Stromal cell of bone marrow (primary cell): ENCODE data around the gene DRC7.

Source experiments
- DNase-seq: peaks from one replicate; pipeline ENCODE4 v3.0.0-alpha.2; 2012; ENCODE audit warnings: low read depth

Gene DRC7

DNA sequence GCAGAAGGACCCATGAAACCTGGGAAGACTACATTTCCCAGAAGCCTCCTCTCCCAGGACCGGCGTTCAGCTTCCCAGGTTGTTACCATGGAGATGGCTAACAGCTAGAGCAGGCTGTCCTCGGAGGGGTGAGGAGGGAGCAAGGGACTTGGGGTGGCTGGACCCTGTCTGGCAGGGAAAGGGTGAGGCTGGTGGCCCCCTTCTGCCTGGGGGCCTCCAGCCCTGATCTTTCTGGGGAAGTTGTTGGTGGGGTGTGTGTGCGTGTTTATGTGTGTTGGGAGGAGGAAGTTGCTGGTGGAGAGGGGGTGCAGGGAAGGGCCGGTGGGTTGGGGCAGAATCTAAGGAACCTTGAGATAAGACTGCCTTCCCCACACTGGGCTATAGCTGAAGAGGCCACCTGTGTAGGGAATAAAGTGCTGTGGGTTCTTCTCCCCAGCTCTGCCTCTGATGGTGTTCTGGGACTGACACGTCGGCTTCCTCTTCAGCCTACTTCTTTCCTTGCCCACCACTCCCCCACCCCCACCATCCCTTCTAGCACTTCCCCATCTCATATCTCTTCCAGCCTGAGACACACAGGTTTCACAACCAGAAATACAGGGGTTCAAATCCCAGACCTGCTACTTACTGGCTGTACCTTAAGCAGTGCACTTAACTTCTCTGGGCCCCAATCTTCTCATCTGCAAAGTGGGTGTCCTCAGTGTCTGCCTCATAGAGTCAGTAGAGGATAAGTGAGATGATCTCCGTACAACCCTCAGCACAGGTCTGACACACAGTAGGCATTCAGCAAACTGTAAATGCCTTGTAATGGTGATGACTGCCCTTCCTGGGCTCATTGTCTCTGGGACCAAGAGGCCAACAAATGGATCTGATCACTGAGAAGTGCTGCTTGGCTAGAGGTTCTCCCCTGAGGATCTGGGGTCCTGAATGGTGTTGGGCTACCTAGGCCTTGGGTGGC lies at the start of gene DRC7:
Gene DRC7 (plus strand): TSS at position 82 of the 955 bp plus-strand sequence. CDS start 3,144 bp downstream, outside the sequence.
- DNase-seq = no peak

DNA sequence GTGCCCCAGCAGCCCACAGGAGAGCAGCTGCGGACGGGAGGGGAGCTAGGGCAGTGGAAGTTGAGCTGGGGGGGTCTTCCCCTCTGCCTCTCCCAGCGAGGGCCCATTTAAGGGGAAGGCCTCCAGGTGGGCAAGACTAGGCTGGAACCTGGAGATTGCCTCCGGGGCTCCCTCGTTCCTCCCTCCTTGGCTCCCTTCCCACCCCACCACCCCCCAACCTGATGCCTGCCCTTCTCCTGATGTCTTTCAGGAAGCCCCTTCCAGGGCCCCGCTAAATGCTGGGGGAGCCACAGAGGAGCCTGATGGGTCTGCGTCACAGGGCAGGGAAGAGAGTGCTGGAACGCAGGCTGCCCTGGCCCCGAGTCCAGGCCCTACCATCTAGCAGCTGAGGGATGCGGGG lies 49.4 kb upstream of the DRC7 start:
- DNase-seq = no peak

DNA sequence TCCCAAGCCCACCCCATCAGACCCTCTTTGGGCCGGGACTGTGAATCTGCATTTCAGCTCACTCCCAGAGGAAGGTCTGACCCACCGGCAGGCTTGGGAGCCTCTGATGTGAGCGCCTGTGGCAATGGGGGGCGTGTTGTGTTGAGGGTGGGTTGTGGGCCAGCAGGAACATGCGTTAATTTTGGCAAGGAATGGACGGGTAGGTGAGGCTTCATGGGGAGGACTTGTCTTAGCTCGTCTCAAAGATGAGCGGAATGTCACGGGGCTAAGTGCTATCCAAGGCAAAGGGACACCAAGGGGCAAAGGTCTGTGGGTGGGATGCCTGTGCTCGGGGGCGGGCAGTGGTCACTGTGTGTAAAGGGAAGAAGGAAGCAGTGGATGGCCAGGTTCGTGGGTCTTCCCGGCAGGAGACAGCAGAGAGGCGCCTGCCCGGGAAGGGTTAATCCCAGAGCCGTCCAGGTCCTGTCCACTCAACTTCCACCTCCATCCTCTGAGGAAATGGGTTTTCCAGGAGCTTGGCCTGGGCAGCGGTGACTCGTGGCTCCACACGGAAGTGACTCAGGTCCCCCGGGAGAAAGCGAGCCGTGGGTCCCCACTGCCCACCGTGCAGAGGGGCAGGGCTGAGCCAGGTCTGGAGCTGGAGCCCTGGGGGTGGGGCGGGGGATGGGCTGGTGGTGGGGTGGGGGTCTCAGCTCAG lies 48.8 kb upstream of the DRC7 start:
- DNase-seq = peak; percentile 36

GRCh38 chr16:57646388-57647039 lies 48.1 kb upstream of the DRC7 start:
- DNase-seq = no peak

- no peak for DNase-seq
Measured at GRCh38 chr16:57647136-57647875, 47.3 kb upstream of the DRC7 start.

DNA sequence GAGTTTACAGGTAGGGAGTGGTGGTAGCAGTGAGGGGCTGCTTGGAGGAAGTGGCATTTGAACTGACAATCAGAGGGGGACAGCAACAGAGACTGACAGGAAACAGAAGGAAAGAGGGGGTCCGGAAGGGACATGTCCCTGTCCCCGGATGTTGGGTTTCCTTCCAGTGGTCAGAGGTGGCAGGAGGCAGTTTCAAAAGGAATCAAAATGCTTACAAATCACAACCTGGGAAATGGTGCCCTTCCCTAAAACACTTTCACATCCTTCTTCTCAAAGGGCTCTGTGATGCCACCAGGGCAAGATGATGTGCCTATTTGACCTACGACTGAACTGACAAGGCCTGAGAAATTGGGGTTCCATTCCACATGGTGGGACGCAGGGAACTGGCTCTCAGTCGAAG lies 46.5 kb upstream of the DRC7 start:
- no peak for DNase-seq

DNA sequence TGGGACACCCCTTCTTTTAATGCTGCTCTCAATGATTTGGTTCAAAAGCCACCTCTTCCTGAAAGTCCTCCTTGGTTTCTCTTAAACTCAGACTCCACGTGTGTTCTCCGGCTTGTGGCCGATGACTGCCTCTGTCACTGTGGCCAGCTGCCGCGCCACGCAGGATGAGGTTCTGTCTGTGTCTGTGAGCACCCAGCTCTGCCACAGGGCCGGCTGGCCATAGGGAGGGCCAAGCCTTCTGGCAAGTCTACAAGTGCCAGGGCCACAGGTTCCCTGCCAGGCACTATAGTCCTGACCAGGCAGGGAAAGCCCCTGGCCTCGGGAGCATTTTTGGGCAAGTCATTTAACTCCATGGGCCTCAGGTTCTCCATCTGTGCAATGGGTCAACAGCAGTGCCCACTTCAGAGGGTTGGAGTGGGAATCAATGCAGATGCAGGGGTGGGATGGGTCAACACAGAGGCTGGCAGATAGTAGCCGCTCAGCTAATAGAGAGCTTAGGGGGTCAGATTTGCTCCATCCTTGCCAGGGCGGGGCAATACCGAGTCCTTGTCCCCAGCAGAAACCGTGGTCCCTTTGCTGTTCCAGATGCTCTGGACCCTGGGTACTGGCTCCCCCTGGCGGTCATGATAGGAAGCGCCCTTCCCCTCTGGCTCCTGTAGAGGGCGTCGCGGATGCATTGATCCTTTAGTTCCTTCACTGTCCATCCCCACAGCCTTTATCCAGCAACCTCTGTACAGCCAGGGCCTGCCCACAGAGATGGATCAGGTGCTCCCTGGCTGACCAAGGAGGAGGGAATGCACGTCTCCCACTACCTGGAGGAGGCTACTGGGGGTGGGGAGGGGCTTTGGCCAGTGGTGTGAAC lies 45.8 kb upstream of the DRC7 start:
- peak; percentile 43 for DNase-seq

GRCh38 chr16:57649443-57649751 lies 45.2 kb upstream of the DRC7 start:
- no peak for DNase-seq

DNA sequence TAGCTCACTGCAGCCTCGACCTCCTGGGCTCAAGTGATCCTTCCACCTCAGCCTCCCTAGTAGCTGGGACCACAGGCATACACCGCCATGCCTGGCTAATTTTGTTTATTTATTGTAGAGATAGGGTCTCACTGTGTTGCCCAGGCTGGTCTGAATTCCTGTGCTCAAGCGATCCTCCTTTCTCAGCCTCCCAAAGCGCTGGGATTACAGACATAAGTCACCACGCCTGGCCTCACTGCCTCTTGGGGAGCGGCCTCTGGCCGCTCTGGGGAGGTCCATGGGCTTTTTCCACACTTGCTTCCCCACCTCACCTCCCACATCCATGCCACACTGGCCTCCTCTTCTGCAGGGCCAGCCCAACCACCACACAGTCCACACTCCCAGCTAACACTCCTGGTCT lies 44.8 kb upstream of the DRC7 start:
- no peak for DNase-seq

- DNase-seq = no peak
Measured at GRCh38 chr16:57651344-57652333, 43.0 kb upstream of the DRC7 start.

DNA sequence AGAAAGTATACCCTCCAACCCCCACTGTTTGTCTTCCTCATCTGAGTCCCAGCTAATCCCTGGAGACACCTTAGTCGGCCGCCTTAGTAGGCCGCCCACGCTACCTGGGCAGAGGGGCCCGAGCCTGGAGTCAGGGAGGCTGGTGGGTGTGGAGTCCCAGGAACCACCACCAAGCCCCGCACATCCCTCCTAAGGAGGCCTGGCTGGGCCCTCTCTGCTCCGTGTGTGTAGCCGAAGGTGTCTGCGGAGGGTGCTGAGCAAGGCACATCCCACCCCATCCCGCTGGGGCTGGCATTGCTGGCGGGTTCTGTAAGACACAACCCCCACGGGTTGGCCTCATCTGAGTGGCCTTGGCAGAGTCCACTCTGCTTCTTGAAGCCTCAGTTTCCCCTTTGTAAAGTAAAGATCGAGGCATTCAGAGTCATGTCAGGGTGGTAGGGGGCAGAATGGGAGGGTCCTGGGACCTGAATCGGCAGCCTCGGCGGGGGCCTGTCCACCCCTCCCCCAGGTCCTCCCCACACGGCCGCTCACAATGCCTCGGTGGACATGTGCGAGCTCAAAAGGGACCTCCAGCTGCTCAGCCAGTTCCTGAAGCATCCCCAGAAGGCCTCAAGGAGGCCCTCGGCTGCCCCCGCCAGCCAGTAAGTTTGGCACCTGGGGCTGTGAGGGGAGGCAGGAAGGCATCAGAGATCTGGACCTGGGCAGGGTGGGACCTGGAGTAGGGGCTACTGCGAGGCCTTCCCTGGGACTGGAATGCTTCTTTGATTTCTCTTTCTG lies 41.7 kb upstream of the DRC7 start:
- no peak for DNase-seq

DNA sequence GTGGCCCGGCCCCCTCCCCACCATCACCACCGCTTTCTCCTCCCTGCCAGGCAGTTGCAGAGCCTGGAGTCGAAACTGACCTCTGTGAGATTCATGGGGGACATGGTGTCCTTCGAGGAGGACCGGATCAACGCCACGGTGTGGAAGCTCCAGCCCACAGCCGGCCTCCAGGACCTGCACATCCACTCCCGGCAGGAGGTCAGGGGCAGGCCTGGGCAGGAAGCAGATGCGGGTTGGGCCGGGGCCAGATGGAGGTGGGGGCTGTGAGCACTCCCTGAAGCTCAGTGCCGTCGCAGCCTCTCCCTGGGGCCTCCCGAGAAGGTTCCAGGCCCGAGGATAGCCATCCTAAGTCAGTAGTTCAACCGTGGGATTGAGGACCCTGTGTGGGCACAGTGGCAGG lies 40.7 kb upstream of the DRC7 start:
- DNase-seq = no peak

- no peak for DNase-seq
Measured at GRCh38 chr16:57656342-57656955, 38.2 kb upstream of the DRC7 start.

DNA sequence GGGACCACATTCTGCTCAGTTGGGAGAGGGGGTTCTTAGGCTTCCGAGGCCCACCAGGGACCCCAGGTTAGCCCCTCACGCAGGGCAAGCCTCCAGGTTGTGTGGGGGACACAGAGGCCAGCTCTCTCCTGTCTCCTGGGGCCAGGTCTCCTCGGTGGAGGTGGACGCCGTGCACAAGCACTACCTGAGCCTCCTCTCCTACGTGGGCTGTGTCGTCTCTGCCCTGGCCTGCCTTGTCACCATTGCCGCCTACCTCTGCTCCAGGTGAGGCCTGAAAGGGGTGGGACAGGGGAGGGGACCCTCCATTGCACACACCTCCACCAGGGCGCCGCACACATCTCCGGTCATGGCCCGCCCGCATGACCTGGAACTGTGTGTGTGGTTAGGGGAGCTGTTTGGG lies 37.4 kb upstream of the DRC7 start:
- DNase-seq = no peak

DNA sequence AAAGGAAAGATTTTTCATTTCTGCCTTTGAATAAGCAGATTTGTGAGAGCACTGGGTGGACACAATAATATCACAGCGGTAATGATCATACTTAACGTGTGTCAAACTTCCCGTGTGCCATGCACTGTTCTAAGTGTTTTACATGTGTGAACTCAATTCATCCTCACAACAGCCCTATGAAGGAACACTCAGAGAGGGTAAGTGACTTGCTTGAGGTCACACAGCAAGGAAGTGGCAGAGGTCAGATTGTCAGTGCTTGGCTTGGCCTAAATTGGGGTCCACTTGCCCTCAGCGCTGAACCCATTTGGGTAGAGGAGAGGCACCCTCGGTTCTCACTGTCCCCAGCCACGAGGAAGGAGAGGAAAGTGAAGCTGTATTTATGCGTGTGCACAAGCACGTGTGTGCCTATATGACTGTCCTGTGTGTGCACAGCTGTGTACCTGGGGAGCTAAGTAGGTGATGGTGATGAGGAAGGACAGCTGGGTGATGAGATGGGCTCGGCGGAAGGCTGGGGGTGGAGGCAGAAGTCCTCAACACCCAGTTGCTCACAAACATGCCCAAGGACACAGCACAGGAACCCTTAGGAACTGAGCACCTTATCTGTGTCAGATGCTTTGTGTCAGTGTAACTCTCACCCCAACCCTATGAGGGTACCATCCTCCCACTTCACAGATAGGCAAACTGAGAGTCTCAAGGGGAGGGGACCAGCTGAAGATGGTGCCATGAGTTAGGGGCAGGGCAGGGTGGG lies 36.3 kb upstream of the DRC7 start:
- no peak for DNase-seq

- DNase-seq = no peak
Measured at GRCh38 chr16:57658878-57659674, 35.5 kb upstream of the DRC7 start.
